Measurements from ENCODE around the gene WDR27. TPM values are rescaled to one million over a fixed set of nuclear protein-coding genes. Genes with fewer than 3 reads are reported as not detected.

WDR27 gene
- total RNA-seq, 4 donors from 2014 or later = 2.8 to 31.6 (median 4.0) TPM

GRCh38 chr6:169669889-169670288 is 31.9 kb downstream of the WDR27 start:
- ATAC-seq = peak; percentile 42 to 46
- TF ChIP-seq POLR2A (IDR thresholded peaks at IDR 0.05) (no peak), CTCF (IDR thresholded peaks at IDR 0.05 in 4 of 5, conservative IDR thresholded peaks at IDR 0.05 in 1 of 5) (no peak)
- intact Hi-C loops (cut with DNase I; ENCODE audit: low total_unique reads) = no loop called here
- in situ Hi-C loops (cut with MboI; ENCODE audit: low sequenced_read_pairs in 4 of 4) = no loop called here
- peak overlapping the region; percentile 18 to 66 (median 46) for H3K27ac ChIP-seq
- no peak for DNase-seq
- no peaks in the 10 kb centered on the region for H3K9me3 ChIP-seq
- peaks cover 0 to 12% of the 10 kb centered on the region in 2 donors for H3K36me3 ChIP-seq
- H3K4me3 ChIP-seq = no peak overlapping the region
- no peaks in the 10 kb centered on the region for H3K27me3 ChIP-seq
- H3K4me1 ChIP-seq = no peaks in the 10 kb centered on the region

GRCh38 chr6:169669147-169669546 is 32.7 kb downstream of the WDR27 start:
- H3K27me3 ChIP-seq = no peaks in the 10 kb centered on the region
- no peak overlapping the region for H3K4me3 ChIP-seq
- in situ Hi-C loops (cut with MboI; ENCODE audit: low sequenced_read_pairs in 4 of 4) = no loop called here
- H3K36me3 ChIP-seq = peaks cover 0 to 15% of the 10 kb centered on the region in 2 donors
- DNase-seq = no peak
- no peak for ATAC-seq
- no peaks in the 10 kb centered on the region for H3K9me3 ChIP-seq
- peak overlapping the region; percentile 12 to 66 (median 46) for H3K27ac ChIP-seq
- H3K4me1 ChIP-seq = no peaks in the 10 kb centered on the region
- TF ChIP-seq CTCF (IDR thresholded peaks at IDR 0.05 in 4 of 5, conservative IDR thresholded peaks at IDR 0.05 in 1 of 5) = no peak
- TF ChIP-seq POLR2A (IDR thresholded peaks at IDR 0.05) = no peak
- intact Hi-C loops (cut with DNase I; ENCODE audit: low total_unique reads) = no loop called here

- in situ Hi-C loops (cut with MboI; ENCODE audit: low sequenced_read_pairs in 4 of 4) = no loop called here
- H3K27ac ChIP-seq = no peak overlapping the region
- DNase-seq (no peak), ATAC-seq (no peak)
- no peaks in the 10 kb centered on the region for H3K9me3 ChIP-seq
- intact Hi-C loops (cut with DNase I; ENCODE audit: low total_unique reads) = no loop called here
- no peak overlapping the region for H3K4me3 ChIP-seq
- TF ChIP-seq POLR2A (IDR thresholded peaks at IDR 0.05) = no peak
- TF ChIP-seq CTCF (IDR thresholded peaks at IDR 0.05 in 4 of 5, conservative IDR thresholded peaks at IDR 0.05 in 1 of 5) = no peak
- H3K36me3 ChIP-seq = peaks cover 0 to 23% of the 10 kb centered on the region in 2 donors
- H3K27me3 ChIP-seq = no peaks in the 10 kb centered on the region
- H3K4me1 ChIP-seq = no peaks in the 10 kb centered on the region
Measured at GRCh38 chr6:169668203-169668847, 33.5 kb downstream of the WDR27 start.

- H3K4me3 ChIP-seq = no peak overlapping the region
- H3K36me3 ChIP-seq = peaks cover 0 to 24% of the 10 kb centered on the region in 2 donors
- no peaks in the 10 kb centered on the region for H3K4me1 ChIP-seq
- no peaks in the 10 kb centered on the region for H3K9me3 ChIP-seq
- TF ChIP-seq POLR2A (IDR thresholded peaks at IDR 0.05) (no peak), CTCF (IDR thresholded peaks at IDR 0.05 in 4 of 5, conservative IDR thresholded peaks at IDR 0.05 in 1 of 5) (no peak)
- intact Hi-C loops (cut with DNase I; ENCODE audit: low total_unique reads) (no loop called here), in situ Hi-C loops (cut with MboI; ENCODE audit: low sequenced_read_pairs in 4 of 4) (no loop called here)
- no peak overlapping the region for H3K27ac ChIP-seq
- DNase-seq = no peak
- no peak for ATAC-seq
- no peaks in the 10 kb centered on the region for H3K27me3 ChIP-seq
Measured at GRCh38 chr6:169667716-169668115, 34.1 kb downstream of the WDR27 start.

- Histone ChIP-seq H3K36me3 (peaks cover 0 to 24% of the 10 kb centered on the region in 2 donors), H3K27ac (no peak overlapping the region), H3K4me3 (no peak overlapping the region), H3K27me3 (no peaks in the 10 kb centered on the region), H3K9me3 (no peaks in the 10 kb centered on the region), H3K4me1 (no peaks in the 10 kb centered on the region)
- TF ChIP-seq POLR2A (IDR thresholded peaks at IDR 0.05) (no peak), CTCF (IDR thresholded peaks at IDR 0.05 in 4 of 5, conservative IDR thresholded peaks at IDR 0.05 in 1 of 5) (no peak)
- DNase-seq (no peak), ATAC-seq (no peak)
- intact Hi-C loops (cut with DNase I; ENCODE audit: low total_unique reads) (no loop called here), in situ Hi-C loops (cut with MboI; ENCODE audit: low sequenced_read_pairs in 4 of 4) (no loop called here)
Measured at GRCh38 chr6:169666441-169666840, 35.4 kb downstream of the WDR27 start.

Measured in gastrocnemius medialis (tissue), 4 donors.